Heart left ventricle (tissue), 13 donors: ENCODE data around the gene DBX1.

Experiments
- POLR2A ChIP-seq, 2 donors: fragments of 450-650 bp; IDR thresholded peaks; one replicate each; pipeline ENCODE4 v1.6.1; 2017; ENCODE audit warnings: antibody characterized with exemption in 2 of 2, mild to moderate bottlenecking in 2 of 2, moderate library complexity in 2 of 2
- TF ChIP-seq, protein P1 (sequence below), 12 donors: fragments of 200-600 bp; sonication (generic) in 4 of 12; IDR thresholded peaks; one replicate each; pipeline versions ENCODE4 v1.5.0 to v1.8.0; 2018 to 2022; ENCODE audit warnings: antibody characterized with exemption in 12 of 12, mild to moderate bottlenecking in 5 of 12
- donor health status: ischemic (EF 13 %, LVEDD 7.1; RV severe dilation, severe dysfunction).
- donor health status: DM: no; HTN: yes; CAD: no.
- donor health status: DM: no; HTN: no; CAD: no.
- donor health status: ischemic (EF 25% LVEDD 6.9; RV normal size, moderate dysfunction).
- donor health status: ischemic (EF 25% LVEDD 5.7; RV mildly dilated, moderate dysfunction).
- donor health status: ischemic (EF 35%, LVEDD 5.7; RV mildly dilated, moderate dysfunction).
- donor health status: nonischemic (EF 11% LVEDD 7.7; RV severe dilation, severe dysfunction).
- donor health status: DM: yes; HTN: yes; CAD: no.
- donor health status: PGD.
- donor health status: ischemic (EF 29% LVEDD 5.4; RV normal size, mild dysfunction).
- donor health status: nonischemic (EF 23%, LVEDD 6.1; RV moderate dilation, normal function).

GRCh38 chr11:20134991-20135736 lies 25.1 kb downstream of the DBX1 start:
- TF ChIP-seq, protein P1, sequence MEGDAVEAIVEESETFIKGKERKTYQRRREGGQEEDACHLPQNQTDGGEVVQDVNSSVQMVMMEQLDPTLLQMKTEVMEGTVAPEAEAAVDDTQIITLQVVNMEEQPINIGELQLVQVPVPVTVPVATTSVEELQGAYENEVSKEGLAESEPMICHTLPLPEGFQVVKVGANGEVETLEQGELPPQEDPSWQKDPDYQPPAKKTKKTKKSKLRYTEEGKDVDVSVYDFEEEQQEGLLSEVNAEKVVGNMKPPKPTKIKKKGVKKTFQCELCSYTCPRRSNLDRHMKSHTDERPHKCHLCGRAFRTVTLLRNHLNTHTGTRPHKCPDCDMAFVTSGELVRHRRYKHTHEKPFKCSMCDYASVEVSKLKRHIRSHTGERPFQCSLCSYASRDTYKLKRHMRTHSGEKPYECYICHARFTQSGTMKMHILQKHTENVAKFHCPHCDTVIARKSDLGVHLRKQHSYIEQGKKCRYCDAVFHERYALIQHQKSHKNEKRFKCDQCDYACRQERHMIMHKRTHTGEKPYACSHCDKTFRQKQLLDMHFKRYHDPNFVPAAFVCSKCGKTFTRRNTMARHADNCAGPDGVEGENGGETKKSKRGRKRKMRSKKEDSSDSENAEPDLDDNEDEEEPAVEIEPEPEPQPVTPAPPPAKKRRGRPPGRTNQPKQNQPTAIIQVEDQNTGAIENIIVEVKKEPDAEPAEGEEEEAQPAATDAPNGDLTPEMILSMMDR (IDR thresholded peaks at IDR 0.05), result no peak
- no peak for TF ChIP-seq POLR2A (IDR thresholded peaks at IDR 0.05)
